Mesenchymal stem cell (in vitro differentiated cells and primary cell): ENCODE data around the gene IRX4.

Source experiments
- DNase-seq: peaks from one replicate; pipeline ENCODE4 v3.0.0-alpha.2; 2013
- H2AFZ ChIP-seq: one replicate; pipeline ENCODE4 v1.6.1; 2013; ENCODE audit warnings: low read depth, mild to moderate bottlenecking, control low read depth, inconsistent platforms, low read length, moderate library complexity
- H2AK5ac ChIP-seq: 2 replicates; pipeline ENCODE4 v1.6.1; 2013; ENCODE audit warnings: low read length, moderate library complexity, mild to moderate bottlenecking, inconsistent platforms; ENCODE audit not compliant: severe bottlenecking
- H2BK120ac ChIP-seq: one replicate; pipeline ENCODE4 v1.6.1; 2013; ENCODE audit warnings: low read depth, mild to moderate bottlenecking, inconsistent platforms, low read length, moderate library complexity
- H2BK12ac ChIP-seq, 2 experiments: one replicate each; pipeline ENCODE4 v1.6.1; 2013; ENCODE audit warnings: inconsistent platforms in 2 of 2, low read length in 2 of 2, mild to moderate bottlenecking in 2 of 2, moderate library complexity in 2 of 2, control low read depth in 1 of 2
- H2BK15ac ChIP-seq: one replicate; pipeline ENCODE4 v1.6.1; 2013; ENCODE audit warnings: mild to moderate bottlenecking, low read depth, inconsistent platforms; ENCODE audit not compliant: poor library complexity, severe bottlenecking
- H2BK5ac ChIP-seq: 2 replicates; pipeline ENCODE4 v1.6.1; 2013; ENCODE audit warnings: low read depth, mild to moderate bottlenecking, low read length, control low read depth, inconsistent platforms; ENCODE audit not compliant: poor library complexity, severe bottlenecking
- H3K14ac ChIP-seq, 2 experiments: one replicate each; pipeline ENCODE4 v1.6.1; 2013; ENCODE audit warnings: inconsistent platforms in 2 of 2, low read length in 2 of 2, control low read depth in 1 of 2, mild to moderate bottlenecking in 1 of 2, moderate library complexity in 1 of 2
- H3K18ac ChIP-seq, 2 experiments: one replicate each; pipeline ENCODE4 v1.6.1; 2013; ENCODE audit warnings: inconsistent platforms in 2 of 2, low read length in 2 of 2, control low read depth in 1 of 2, low read depth in 1 of 2, mild to moderate bottlenecking in 1 of 2
- H3K23ac ChIP-seq, 2 experiments: one replicate each; pipeline ENCODE4 v1.6.1; 2013; ENCODE audit warnings: inconsistent platforms in 2 of 2, low read length in 2 of 2, mild to moderate bottlenecking in 2 of 2, moderate library complexity in 2 of 2, control low read depth in 1 of 2
- H3K27ac ChIP-seq: 2 replicates; pipeline ENCODE4 v1.5.1; 2013; ENCODE audit warnings: mild to moderate bottlenecking, moderate library complexity, low read length, control low read depth, inconsistent platforms; ENCODE audit not compliant: poor library complexity, severe bottlenecking
- H3K27me3 ChIP-seq, 2 experiments: 2 replicates each; pipeline versions ENCODE4 v1.6.1 to v1.7.0; 2013; ENCODE audit warnings: low read length in 2 of 2, mild to moderate bottlenecking in 2 of 2, moderate library complexity in 2 of 2, control low read depth in 1 of 2, inconsistent platforms in 1 of 2; ENCODE audit not compliant: control insufficient read depth in 1 of 2, insufficient read depth in 1 of 2
- H3K36me3 ChIP-seq, 2 experiments: 2 replicates each; pipeline versions ENCODE4 v1.6.1 to v1.7.0; 2013; ENCODE audit warnings: low read length in 2 of 2, control low read depth in 1 of 2, inconsistent platforms in 1 of 2, low read depth in 1 of 2, mild to moderate bottlenecking in 1 of 2; ENCODE audit not compliant: insufficient read depth in 2 of 2, control insufficient read depth in 1 of 2
- H3K4ac ChIP-seq, 2 experiments: one replicate each; pipeline ENCODE4 v1.6.1; 2013; ENCODE audit warnings: inconsistent platforms in 2 of 2, low read length in 2 of 2, mild to moderate bottlenecking in 2 of 2, moderate library complexity in 2 of 2, control low read depth in 1 of 2, low read depth in 1 of 2
- H3K4me1 ChIP-seq: 2 replicates; pipeline ENCODE4 v1.6.1; 2013; ENCODE audit warnings: low read depth, low read length, control low read depth; ENCODE audit not compliant: control insufficient read depth, insufficient read depth
- H3K4me2 ChIP-seq: 2 replicates; pipeline ENCODE4 v1.6.1; 2013; ENCODE audit warnings: low read length, mild to moderate bottlenecking, inconsistent platforms; ENCODE audit not compliant: poor library complexity, severe bottlenecking
- H3K4me3 ChIP-seq, 2 experiments: 2 replicates each; pipeline versions ENCODE4 v1.5.1 to v1.7.0; 2013; ENCODE audit warnings: low read length in 2 of 2, mild to moderate bottlenecking in 2 of 2, control low read depth in 1 of 2, low read depth in 1 of 2; ENCODE audit not compliant: insufficient read depth in 1 of 2
- H3K79me1 ChIP-seq: replicated peaks from 2 replicates; pipeline ENCODE4 v1.6.1; 2013; ENCODE audit warnings: mild to moderate bottlenecking, control low read depth, low read length, inconsistent platforms; ENCODE audit not compliant: poor library complexity, severe bottlenecking
- H3K9ac ChIP-seq: 2 replicates; pipeline ENCODE4 v1.7.0; 2013; ENCODE audit warnings: mild to moderate bottlenecking, low read length, moderate library complexity
- H3K9me3 ChIP-seq: 2 replicates; pipeline ENCODE4 v1.7.0; 2013; ENCODE audit warnings: mild to moderate bottlenecking, low read length; ENCODE audit not compliant: control insufficient read depth
- H4K8ac ChIP-seq: one replicate; pipeline ENCODE4 v1.6.1; 2013; ENCODE audit warnings: inconsistent platforms, mild to moderate bottlenecking, low read length, moderate library complexity
- H4K91ac ChIP-seq: one replicate; pipeline ENCODE4 v1.6.1; 2013; ENCODE audit warnings: mild to moderate bottlenecking, low read length, inconsistent platforms
- WGBS: methylation state at CpG from one replicate; pipeline ENCODE4 v1.1.7; 2013; ENCODE audit warnings: mixed read lengths; 5-methylcytosine and 5-hydroxymethylcytosine counted together

IRX4 gene

GRCh38 chr5:1886846-1887587 is 4.3 kb upstream of the IRX4 start:
- Histone ChIP-seq H3K4me1 (peaks cover 23% of the 10 kb centered on the region), H3K18ac (no peak overlapping the region), H3K4me2 (no peak overlapping the region), H3K27me3 (peaks cover 87 to 88% of the 10 kb centered on the region in 2 experiments), H2BK12ac (no peak overlapping the region), H3K14ac (no peak overlapping the region), H2BK120ac (no peak overlapping the region), H2BK5ac (no peak overlapping the region), H2AFZ (no peak overlapping the region), H4K91ac (no peak overlapping the region), H3K27ac (no peak overlapping the region), H3K79me1 (no peaks in the 10 kb centered on the region), H3K9me3 (no peaks in the 10 kb centered on the region), H2BK15ac (no peak overlapping the region), H2AK5ac (no peak overlapping the region), H3K23ac (no peak overlapping the region), H3K4ac (no peak overlapping the region), H4K8ac (no peak overlapping the region), H3K4me3 (no peak overlapping the region), H3K9ac (no peak overlapping the region), H3K36me3 (no peaks in the 10 kb centered on the region)
- under 1% methylated on average over 66 of the region's 102 CpGs for WGBS
- no peak for DNase-seq

- H2AK5ac ChIP-seq: no peak overlapping the region
- no peaks in the 10 kb centered on the region for H3K9me3 ChIP-seq
- no peak overlapping the region for H2BK12ac ChIP-seq
- H2BK15ac ChIP-seq: no peak overlapping the region
- H4K8ac ChIP-seq: no peak overlapping the region
- H3K18ac ChIP-seq: no peak overlapping the region
- no peak overlapping the region for H4K91ac ChIP-seq
- H2BK120ac ChIP-seq: no peak overlapping the region
- H3K23ac ChIP-seq: no peak overlapping the region
- no peak overlapping the region for H3K4ac ChIP-seq
- peaks cover 25% of the 10 kb centered on the region for H3K4me1 ChIP-seq
- 9% methylated on average over 62 of the region's 75 CpGs for WGBS
- no peak for DNase-seq
- H3K4me3 ChIP-seq: no peak overlapping the region
- no peaks in the 10 kb centered on the region for H3K79me1 ChIP-seq
- no peak overlapping the region for H2AFZ ChIP-seq
- no peak overlapping the region for H3K14ac ChIP-seq
- H3K9ac ChIP-seq: no peak overlapping the region
- no peaks in the 10 kb centered on the region for H3K36me3 ChIP-seq
- no peak overlapping the region for H2BK5ac ChIP-seq
- H3K4me2 ChIP-seq: no peak overlapping the region
- no peak overlapping the region for H3K27ac ChIP-seq
- H3K27me3 ChIP-seq: peaks cover 89 to 91% of the 10 kb centered on the region in 2 experiments
Observed at GRCh38 chr5:1885868-1886845, 3.4 kb upstream of the IRX4 start.

GRCh38 chr5:1885404-1885755 is 2.7 kb upstream of the IRX4 start:
- H3K36me3 ChIP-seq: peaks cover 0 to 3% of the 10 kb centered on the region in 2 experiments
- H2BK120ac ChIP-seq: no peak overlapping the region
- no peak overlapping the region for H2AK5ac ChIP-seq
- no peak overlapping the region for H3K23ac ChIP-seq
- H3K4me1 ChIP-seq: peaks cover 25% of the 10 kb centered on the region
- DNase-seq: no peak
- no peak overlapping the region for H4K8ac ChIP-seq
- no peak overlapping the region for H3K9ac ChIP-seq
- no peak overlapping the region for H3K4me3 ChIP-seq
- H4K91ac ChIP-seq: no peak overlapping the region
- peaks cover 87 to 94% of the 10 kb centered on the region in 2 experiments for H3K27me3 ChIP-seq
- no peak overlapping the region for H3K14ac ChIP-seq
- H2BK12ac ChIP-seq: no peak overlapping the region
- no peak overlapping the region for H3K18ac ChIP-seq
- H3K79me1 ChIP-seq: no peaks in the 10 kb centered on the region
- 2% methylated on average over 19 of the region's 19 CpGs for WGBS
- H3K9me3 ChIP-seq: no peaks in the 10 kb centered on the region
- H3K4ac ChIP-seq: no peak overlapping the region
- no peak overlapping the region for H2AFZ ChIP-seq
- H2BK5ac ChIP-seq: no peak overlapping the region
- no peak overlapping the region for H3K4me2 ChIP-seq
- no peak overlapping the region for H2BK15ac ChIP-seq
- no peak overlapping the region for H3K27ac ChIP-seq
